Thyroid gland (tissue), 4 donors: ENCODE measurements around the gene TMEM121B.

Experiments used
- POLR2A ChIP-seq, 2 donors: fragments of 450-650 bp; IDR thresholded peaks; one replicate each; pipeline ENCODE4 v1.6.1; 2017; ENCODE audit warnings: antibody characterized with exemption in 2 of 2, mild to moderate bottlenecking in 2 of 2, moderate library complexity in 1 of 2
- TF ChIP-seq, protein P1 (sequence below), 6 experiments: fragments of 200-600 bp in 3 of 6; fragments of 450-650 bp in 3 of 6; sonication (generic) in 3 of 6; IDR thresholded peaks; one replicate each; pipeline ENCODE4 v1.5.1; 2016 to 2019; ENCODE audit warnings: antibody characterized with exemption in 6 of 6, mild to moderate bottlenecking in 2 of 6, inconsistent platforms in 1 of 6, moderate library complexity in 1 of 6

DNA sequence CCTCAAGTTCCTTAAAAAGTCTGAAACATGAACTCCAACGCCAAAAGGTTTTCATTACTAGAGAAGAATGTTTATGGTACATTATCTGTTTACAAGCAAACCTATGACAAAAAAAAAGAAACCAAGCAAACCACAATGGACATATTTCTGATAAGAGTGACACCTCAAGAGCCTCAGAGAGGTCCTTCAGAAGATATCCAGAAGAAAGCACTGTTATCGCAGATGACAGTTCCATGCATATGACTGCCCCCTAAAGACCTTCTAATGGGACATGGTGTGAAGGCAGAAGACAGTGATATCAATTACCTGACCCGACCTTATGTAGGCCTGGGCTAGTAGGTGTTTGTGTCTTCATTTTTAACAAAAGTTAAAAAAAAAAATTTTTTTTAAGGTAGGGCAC is 34.8 kb upstream of the TMEM121B start:
- TF ChIP-seq, protein P1, sequence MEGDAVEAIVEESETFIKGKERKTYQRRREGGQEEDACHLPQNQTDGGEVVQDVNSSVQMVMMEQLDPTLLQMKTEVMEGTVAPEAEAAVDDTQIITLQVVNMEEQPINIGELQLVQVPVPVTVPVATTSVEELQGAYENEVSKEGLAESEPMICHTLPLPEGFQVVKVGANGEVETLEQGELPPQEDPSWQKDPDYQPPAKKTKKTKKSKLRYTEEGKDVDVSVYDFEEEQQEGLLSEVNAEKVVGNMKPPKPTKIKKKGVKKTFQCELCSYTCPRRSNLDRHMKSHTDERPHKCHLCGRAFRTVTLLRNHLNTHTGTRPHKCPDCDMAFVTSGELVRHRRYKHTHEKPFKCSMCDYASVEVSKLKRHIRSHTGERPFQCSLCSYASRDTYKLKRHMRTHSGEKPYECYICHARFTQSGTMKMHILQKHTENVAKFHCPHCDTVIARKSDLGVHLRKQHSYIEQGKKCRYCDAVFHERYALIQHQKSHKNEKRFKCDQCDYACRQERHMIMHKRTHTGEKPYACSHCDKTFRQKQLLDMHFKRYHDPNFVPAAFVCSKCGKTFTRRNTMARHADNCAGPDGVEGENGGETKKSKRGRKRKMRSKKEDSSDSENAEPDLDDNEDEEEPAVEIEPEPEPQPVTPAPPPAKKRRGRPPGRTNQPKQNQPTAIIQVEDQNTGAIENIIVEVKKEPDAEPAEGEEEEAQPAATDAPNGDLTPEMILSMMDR (IDR thresholded peaks at IDR 0.05): no peak
- TF ChIP-seq POLR2A (IDR thresholded peaks at IDR 0.05): no peak
